Spleen (tissue), 7 donors: ENCODE data around the gene FAM20C.

ENCODE experiments used
- POLR2AphosphoS5 ChIP-seq, 3 donors: sonication (generic); formaldehyde crosslinking; IDR thresholded peaks; one replicate each; pipeline ENCODE4 v1.5.1; 2017; ENCODE audit warnings: antibody characterized with exemption in 3 of 3
- TF ChIP-seq, protein P1 (sequence below), 11 experiments: fragments of 200-600 bp in 7 of 11; fragments of 450-650 bp in 4 of 11; sonication (generic) in 4 of 11; IDR thresholded peaks in 8 of 11; conservative IDR thresholded peaks in 3 of 11; 1 replicate in 7 of 11; 2 replicates in 4 of 11; pipeline versions ENCODE4 v1.4.0 to v1.8.0; 2016 to 2021; ENCODE audit warnings: antibody characterized with exemption in 11 of 11, inconsistent platforms in 4 of 11, mild to moderate bottlenecking in 1 of 11
- donor health status: DM: no; HTN: no; CAD: no; lungs with moderate emphysema.
- donor health status: DM: no; HTN: no; CAD: no.
- donor health status: DM: no; HTN: no; CAD: no.

DNA sequence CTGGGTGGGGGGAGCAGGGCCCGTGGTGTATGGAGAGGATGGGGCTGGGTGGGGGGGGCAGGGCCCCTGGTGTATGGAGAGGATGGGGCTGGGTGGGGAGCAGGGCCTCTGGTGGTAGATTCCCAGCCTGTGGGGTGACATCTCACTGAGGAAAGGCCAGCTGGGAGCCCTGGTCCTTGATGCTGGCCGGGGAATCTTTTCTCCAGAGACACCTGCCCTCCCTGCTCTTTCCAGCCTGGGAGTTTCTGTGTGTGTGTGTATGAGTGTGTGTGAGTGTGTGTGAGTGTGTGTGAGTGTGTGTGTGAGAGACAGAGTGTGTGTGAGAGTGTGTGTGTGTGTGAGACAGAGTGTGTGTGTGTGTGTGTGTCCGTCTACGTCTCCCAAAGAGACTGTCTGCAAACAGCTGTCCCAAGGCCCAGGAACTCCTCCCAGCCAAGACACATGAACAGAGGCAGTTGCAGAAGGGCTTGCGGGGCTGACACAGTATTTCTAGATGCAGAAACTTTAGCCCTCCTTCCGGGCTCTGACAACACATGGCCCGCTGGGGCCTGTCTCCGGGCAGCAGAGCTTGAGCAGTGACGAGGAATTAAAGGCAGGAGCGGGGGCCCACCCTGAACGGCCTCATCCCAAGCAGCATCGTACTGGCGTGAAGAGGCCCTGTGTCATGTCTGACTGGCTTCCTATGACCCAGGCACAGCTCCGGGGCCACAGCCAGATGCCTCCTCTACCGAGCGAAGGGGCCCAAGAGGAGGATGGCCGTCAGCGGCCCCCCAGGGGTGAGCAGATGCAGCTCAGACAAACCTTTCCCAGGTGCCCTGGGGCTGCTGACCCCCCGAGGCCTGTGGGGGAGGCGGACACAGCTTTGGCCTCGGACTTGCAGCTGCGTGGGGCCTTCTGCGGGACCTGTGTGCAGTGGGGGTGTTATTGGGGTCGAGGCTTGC lies 24.3 kb downstream of the FAM20C start:
- TF ChIP-seq, protein P1, sequence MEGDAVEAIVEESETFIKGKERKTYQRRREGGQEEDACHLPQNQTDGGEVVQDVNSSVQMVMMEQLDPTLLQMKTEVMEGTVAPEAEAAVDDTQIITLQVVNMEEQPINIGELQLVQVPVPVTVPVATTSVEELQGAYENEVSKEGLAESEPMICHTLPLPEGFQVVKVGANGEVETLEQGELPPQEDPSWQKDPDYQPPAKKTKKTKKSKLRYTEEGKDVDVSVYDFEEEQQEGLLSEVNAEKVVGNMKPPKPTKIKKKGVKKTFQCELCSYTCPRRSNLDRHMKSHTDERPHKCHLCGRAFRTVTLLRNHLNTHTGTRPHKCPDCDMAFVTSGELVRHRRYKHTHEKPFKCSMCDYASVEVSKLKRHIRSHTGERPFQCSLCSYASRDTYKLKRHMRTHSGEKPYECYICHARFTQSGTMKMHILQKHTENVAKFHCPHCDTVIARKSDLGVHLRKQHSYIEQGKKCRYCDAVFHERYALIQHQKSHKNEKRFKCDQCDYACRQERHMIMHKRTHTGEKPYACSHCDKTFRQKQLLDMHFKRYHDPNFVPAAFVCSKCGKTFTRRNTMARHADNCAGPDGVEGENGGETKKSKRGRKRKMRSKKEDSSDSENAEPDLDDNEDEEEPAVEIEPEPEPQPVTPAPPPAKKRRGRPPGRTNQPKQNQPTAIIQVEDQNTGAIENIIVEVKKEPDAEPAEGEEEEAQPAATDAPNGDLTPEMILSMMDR (IDR thresholded peaks at IDR 0.05 in 8 of 11, conservative IDR thresholded peaks at IDR 0.05 in 3 of 11): no peak
- no peak for TF ChIP-seq POLR2AphosphoS5 (IDR thresholded peaks at IDR 0.05)
